NOMO-1 treated with DMSO at 0.1 percent for 48 hours (cell line): ENCODE measurements around the gene ACTRT1.

ENCODE experiments used
- DNase-seq: peaks from one replicate; lab custom pipeline; 2025; ENCODE audit not compliant: unreplicated experiment; lab: John Stamatoyannopoulos, UW

Gene ACTRT1

DNA sequence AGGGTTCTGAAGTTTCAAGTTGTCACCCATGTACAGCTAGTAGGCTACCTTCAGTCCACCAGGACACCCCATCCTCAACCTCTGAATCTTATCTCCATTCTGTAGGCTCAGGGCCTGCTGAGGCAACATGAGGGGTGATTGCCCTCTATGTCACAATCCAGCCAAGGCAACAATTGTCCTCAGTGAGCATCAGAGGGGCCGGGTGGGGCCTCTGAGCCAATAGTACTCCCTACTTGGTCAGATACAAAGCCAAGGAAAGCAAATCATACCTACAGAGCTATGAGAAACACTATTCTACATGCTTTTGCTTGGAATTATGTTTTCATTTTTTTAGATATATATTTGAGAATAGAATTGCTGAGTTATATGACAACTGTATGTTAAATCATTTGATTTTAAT, at the start of gene ACTRT1:
ACTRT1 (minus strand) TSS at position 101 of the 400 bp plus-strand sequence. CDS start 197 bp downstream, outside the sequence.
- no peak for DNase-seq

DNA sequence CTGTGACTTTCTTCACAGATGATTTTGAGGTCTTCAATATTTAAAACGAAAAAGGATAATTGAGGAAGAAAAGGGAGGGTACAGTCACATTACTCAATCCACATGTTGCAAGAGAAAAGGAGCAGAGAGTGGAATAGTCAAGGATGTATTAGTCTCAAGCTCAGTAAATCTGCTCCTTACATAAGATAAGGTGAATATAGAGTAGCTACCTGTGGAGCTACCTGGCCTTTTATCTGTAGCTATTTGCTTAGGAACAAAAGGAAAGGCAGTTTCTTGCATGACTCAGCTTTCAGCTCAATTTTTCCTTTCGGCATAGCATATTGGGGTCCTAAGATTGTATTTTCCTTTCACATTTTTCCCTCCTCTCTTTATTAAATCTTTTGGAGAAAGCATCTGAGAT, 26.3 kb upstream of the ACTRT1 start:
- DNase-seq, result no peak

DNA sequence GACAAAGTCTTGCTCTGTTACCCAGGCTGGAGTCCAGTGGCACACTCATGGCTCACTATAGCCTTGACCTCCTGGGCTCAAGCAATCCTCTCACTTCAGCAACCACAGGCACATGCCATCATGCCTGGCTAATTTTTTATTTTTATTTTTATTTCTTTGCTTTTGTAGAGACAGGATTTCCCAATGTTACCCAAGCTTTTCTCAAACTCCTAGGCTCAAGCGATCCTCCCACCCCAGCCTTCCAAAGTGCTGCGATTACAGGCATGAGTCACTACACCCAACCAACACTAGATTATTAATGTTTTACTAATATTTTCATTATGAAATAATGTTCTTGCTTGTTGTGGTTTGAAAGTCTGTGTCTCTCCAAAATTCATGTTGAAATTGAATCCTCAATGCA, 5.2 kb upstream of the ACTRT1 start:
- no peak for DNase-seq

DNA sequence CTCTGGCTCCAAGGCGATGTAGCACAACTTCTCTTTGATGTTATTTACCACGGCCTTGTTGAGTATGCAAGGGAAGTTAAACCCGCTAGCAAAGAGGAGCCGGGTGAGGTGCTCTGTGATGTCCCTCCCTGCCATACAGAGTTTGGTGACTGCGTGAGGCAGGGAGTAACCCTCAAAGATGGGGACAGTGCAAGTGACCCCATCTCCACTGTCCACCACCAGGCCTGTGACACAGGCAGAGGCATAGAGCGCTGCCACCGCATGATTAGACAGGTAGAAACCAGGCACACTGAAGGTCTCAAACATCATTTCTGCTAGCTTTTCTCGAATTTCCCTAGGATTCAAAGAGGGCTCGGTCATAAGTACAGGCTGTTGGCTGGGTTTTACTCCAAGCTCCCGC, 677 bp downstream of the ACTRT1 start:
- DNase-seq, result no peak

DNA sequence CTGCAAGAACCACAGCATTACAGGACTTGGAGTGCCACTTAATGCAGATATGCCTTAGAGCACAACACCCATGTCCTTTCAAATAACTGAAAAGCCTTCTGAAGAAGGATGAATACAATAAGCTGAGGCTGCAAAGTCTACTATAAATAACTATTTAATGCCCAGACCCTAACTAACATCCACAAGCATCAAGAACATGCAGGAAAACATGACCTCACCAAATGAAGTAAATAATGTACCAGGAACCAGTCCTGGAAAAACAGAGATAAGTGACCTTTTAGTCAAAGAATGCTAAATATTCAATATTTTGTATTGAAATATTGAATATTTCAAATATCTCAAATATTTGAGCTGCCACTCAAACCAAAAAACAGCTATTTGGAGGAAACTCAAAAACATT, 16.9 kb downstream of the ACTRT1 start:
- DNase-seq, result no peak

DNA sequence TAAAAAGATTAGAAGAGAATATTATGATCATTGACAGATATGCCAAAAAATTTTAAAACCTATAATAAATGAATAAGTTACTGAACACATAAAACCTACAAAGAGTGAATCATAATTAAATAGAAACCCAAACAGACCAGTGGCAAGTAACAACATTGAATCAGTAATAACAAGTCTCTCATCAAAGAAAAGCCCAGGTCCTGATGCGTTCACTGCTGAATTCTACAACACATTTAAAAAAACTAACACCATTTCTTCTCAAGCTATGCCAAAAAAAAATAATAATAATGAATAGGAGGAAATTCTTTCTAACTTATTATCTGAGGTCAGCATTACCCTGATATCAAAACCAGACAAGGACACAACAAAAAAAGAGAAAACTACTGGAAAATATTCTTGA, 30.6 kb downstream of the ACTRT1 start:
- DNase-seq, result no peak

DNA sequence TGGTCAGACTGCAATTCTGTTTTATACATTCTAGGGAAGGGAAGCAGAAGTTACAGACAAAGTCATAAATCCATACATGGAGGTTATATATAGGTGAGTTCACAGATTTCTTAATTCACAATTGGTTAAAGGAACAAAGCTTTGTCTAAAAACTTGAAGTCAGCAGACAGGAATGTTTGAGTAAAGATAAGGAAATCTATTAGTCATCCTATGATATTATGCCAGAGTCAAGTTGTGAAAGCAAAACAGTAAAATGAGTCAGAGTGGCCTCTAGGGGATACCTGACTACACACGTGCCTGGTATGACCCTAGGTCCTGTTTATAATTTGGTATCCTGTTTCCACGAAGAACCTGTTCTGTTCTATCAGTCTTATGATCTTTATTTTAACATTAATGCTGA, 31.5 kb downstream of the ACTRT1 start:
- no peak for DNase-seq

DNA sequence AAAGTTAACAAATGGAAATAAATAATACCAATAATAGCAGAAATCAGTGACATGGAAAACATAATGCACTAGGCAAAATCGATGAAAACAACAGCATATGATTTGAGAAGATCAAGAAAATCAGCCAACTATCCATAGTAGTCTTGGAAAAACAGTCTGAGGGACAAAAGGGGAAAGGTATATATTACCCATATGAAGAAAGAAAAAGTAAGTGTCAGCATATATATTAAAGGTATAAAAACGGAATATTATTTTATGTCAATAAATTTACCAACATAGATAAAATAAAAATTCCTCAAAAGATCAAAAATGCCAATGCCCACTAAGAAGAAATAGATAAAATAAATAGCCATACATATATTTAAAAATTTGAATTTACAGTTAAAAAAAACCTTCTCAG, 33.0 kb downstream of the ACTRT1 start:
- DNase-seq, result no peak

DNA sequence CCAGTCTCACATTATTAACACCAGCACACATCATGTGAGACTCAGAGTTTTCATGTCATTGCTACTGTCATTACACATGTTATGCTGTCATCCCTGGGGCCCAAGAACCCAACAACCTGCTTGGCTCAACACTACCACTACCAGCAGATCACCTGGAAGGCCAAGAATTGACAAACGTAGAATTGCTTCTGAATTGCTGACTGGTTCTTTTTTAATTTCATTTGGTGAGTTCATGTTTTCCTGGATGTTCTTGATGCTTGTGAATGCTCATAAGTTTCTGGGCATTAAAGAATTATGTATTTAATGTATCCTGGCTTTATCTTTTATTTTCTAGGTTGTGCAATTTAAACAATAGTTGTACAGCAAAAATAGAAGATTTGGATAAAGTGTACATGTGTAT, 40.2 kb downstream of the ACTRT1 start:
- DNase-seq, result no peak

DNA sequence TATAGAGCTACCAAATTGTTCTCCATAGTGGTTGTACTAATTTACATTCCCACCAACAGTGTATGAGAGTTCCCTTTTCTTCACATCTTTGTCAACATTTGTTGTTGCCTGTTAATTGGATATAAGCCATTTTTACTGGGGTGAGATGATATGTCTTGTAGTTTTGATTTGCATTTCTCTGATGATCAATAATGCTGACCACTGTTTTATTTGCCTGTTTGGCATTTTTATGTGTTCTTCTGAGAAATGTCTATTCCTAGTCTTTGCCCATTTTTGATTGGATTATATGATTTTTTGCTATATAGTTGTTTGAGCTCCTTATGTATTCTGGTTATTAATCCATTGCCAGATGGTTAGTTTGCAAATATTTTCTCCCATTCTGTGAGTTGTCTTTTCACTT, 44.3 kb downstream of the ACTRT1 start:
- DNase-seq, result no peak
